ENCODE results near the gene NINL.

NINL gene

GRCh38 chr20:25499031-25499430 lies 86.3 kb downstream of the NINL start:
- H3K9me3 Mint-ChIP-seq: no peaks in the 10 kb centered on the region
- H3K27ac Mint-ChIP-seq: no peak overlapping the region
- no peak overlapping the region for H3K4me3 Mint-ChIP-seq
- no peaks in the 10 kb centered on the region for H3K27me3 Mint-ChIP-seq
- no peaks in the 10 kb centered on the region for H3K4me1 Mint-ChIP-seq (ENCODE audit: low read depth)
- H3K36me3 Mint-ChIP-seq (ENCODE audit: low read depth): no peaks in the 10 kb centered on the region
- DNase-seq: no peak

GRCh38 chr20:25498280-25498606 lies 87.1 kb downstream of the NINL start:
- Mint-ChIP-seq H3K4me3 (no peak overlapping the region), H3K27ac (no peak overlapping the region), H3K9me3 (no peaks in the 10 kb centered on the region), H3K4me1 (ENCODE audit: low read depth) (no peaks in the 10 kb centered on the region), H3K36me3 (ENCODE audit: low read depth) (no peaks in the 10 kb centered on the region), H3K27me3 (no peaks in the 10 kb centered on the region)
- DNase-seq: no peak

- Mint-ChIP-seq H3K4me1 (ENCODE audit: low read depth) (no peaks in the 10 kb centered on the region), H3K36me3 (ENCODE audit: low read depth) (no peaks in the 10 kb centered on the region), H3K27me3 (no peaks in the 10 kb centered on the region), H3K27ac (no peak overlapping the region), H3K4me3 (no peak overlapping the region), H3K9me3 (no peaks in the 10 kb centered on the region)
- no peak for DNase-seq
These were observed 87.6 kb downstream of the NINL start for GRCh38 chr20:25497586-25498279.

GRCh38 chr20:25496968-25497401 lies 88.3 kb downstream of the NINL start:
- no peak for DNase-seq
- Mint-ChIP-seq H3K4me3 (no peak overlapping the region), H3K36me3 (ENCODE audit: low read depth) (no peaks in the 10 kb centered on the region), H3K27ac (no peak overlapping the region), H3K27me3 (no peaks in the 10 kb centered on the region), H3K9me3 (no peaks in the 10 kb centered on the region), H3K4me1 (ENCODE audit: low read depth) (no peaks in the 10 kb centered on the region)

- no peaks in the 10 kb centered on the region for H3K9me3 Mint-ChIP-seq
These were observed 89.0 kb downstream of the NINL start for GRCh38 chr20:25496165-25496967.

GRCh38 chr20:25495189-25495824 lies 90.0 kb downstream of the NINL start:
- no peak for DNase-seq
- H3K27ac Mint-ChIP-seq: no peak overlapping the region
- no peaks in the 10 kb centered on the region for H3K9me3 Mint-ChIP-seq
- no peaks in the 10 kb centered on the region for H3K4me1 Mint-ChIP-seq (ENCODE audit: low read depth)
- H3K36me3 Mint-ChIP-seq (ENCODE audit: low read depth): no peaks in the 10 kb centered on the region
- no peak overlapping the region for H3K4me3 Mint-ChIP-seq
- no peaks in the 10 kb centered on the region for H3K27me3 Mint-ChIP-seq

More at GRCh38 chr20:25496165-25496967, 89.0 kb downstream of the NINL start:
- DNase-seq: no peak
- no peak overlapping the region for H3K4me3 Mint-ChIP-seq
- no peak overlapping the region for H3K27ac Mint-ChIP-seq
- H3K36me3 Mint-ChIP-seq (ENCODE audit: low read depth): no peaks in the 10 kb centered on the region
- no peaks in the 10 kb centered on the region for H3K4me1 Mint-ChIP-seq (ENCODE audit: low read depth)
- H3K27me3 Mint-ChIP-seq: no peaks in the 10 kb centered on the region

- H3K27me3 Mint-ChIP-seq: no peaks in the 10 kb centered on the region
- no peak overlapping the region for H3K27ac Mint-ChIP-seq
- no peaks in the 10 kb centered on the region for H3K9me3 Mint-ChIP-seq
- H3K4me1 Mint-ChIP-seq (ENCODE audit: low read depth): no peaks in the 10 kb centered on the region
- no peaks in the 10 kb centered on the region for H3K36me3 Mint-ChIP-seq (ENCODE audit: low read depth)
- DNase-seq: no peak
- H3K4me3 Mint-ChIP-seq: no peak overlapping the region
These were observed 90.7 kb downstream of the NINL start for GRCh38 chr20:25494506-25495188.

GRCh38 chr20:25493748-25494505 lies 91.4 kb downstream of the NINL start:
- no peak for DNase-seq
- Mint-ChIP-seq H3K9me3 (no peaks in the 10 kb centered on the region), H3K27ac (no peak overlapping the region), H3K4me3 (no peak overlapping the region), H3K27me3 (no peaks in the 10 kb centered on the region), H3K4me1 (ENCODE audit: low read depth) (no peaks in the 10 kb centered on the region), H3K36me3 (ENCODE audit: low read depth) (no peaks in the 10 kb centered on the region)

- no peaks in the 10 kb centered on the region for H3K4me1 Mint-ChIP-seq (ENCODE audit: low read depth)
- no peak for DNase-seq
- no peaks in the 10 kb centered on the region for H3K27me3 Mint-ChIP-seq
- H3K36me3 Mint-ChIP-seq (ENCODE audit: low read depth): no peaks in the 10 kb centered on the region
- no peak overlapping the region for H3K4me3 Mint-ChIP-seq
- no peaks in the 10 kb centered on the region for H3K9me3 Mint-ChIP-seq
- H3K27ac Mint-ChIP-seq: no peak overlapping the region
These were observed 92.2 kb downstream of the NINL start for GRCh38 chr20:25493137-25493536.

GRCh38 chr20:25491446-25492038 lies 93.8 kb downstream of the NINL start:
- Mint-ChIP-seq H3K27ac (no peak overlapping the region), H3K4me1 (ENCODE audit: low read depth) (peaks cover 4% of the 10 kb centered on the region), H3K9me3 (no peaks in the 10 kb centered on the region)

GRCh38 chr20:25490656-25491445 lies 94.5 kb downstream of the NINL start:
- Mint-ChIP-seq H3K27me3 (no peaks in the 10 kb centered on the region), H3K4me1 (ENCODE audit: low read depth) (peaks cover 9% of the 10 kb centered on the region), H3K9me3 (no peaks in the 10 kb centered on the region), H3K36me3 (ENCODE audit: low read depth) (no peaks in the 10 kb centered on the region), H3K4me3 (no peak overlapping the region), H3K27ac (no peak overlapping the region)
- DNase-seq: no peak

More at GRCh38 chr20:25491446-25492038, 93.8 kb downstream of the NINL start:
- Mint-ChIP-seq H3K27me3 (no peaks in the 10 kb centered on the region), H3K36me3 (ENCODE audit: low read depth) (no peaks in the 10 kb centered on the region), H3K4me3 (no peak overlapping the region)
- no peak for DNase-seq

- Mint-ChIP-seq H3K36me3 (ENCODE audit: low read depth) (no peaks in the 10 kb centered on the region), H3K9me3 (no peaks in the 10 kb centered on the region), H3K4me3 (no peak overlapping the region), H3K27ac (no peak overlapping the region), H3K4me1 (ENCODE audit: low read depth) (peaks cover 23% of the 10 kb centered on the region), H3K27me3 (no peaks in the 10 kb centered on the region)
- DNase-seq: no peak
These were observed 96.0 kb downstream of the NINL start for GRCh38 chr20:25489221-25489871.

GRCh38 chr20:25487975-25488374 lies 97.4 kb downstream of the NINL start:
- Mint-ChIP-seq H3K4me3 (no peak overlapping the region), H3K4me1 (ENCODE audit: low read depth) (peaks cover 26% of the 10 kb centered on the region), H3K27me3 (no peaks in the 10 kb centered on the region), H3K36me3 (ENCODE audit: low read depth) (no peaks in the 10 kb centered on the region), H3K9me3 (no peaks in the 10 kb centered on the region), H3K27ac (no peak overlapping the region)
- DNase-seq: no peak

All from activated T-cell treated with anti-CD3 and anti-CD28 coated beads, Interleukin-2, amount 50 U/mL, for 24 hours (primary cell).